Panc1 (cell line): Measurements from ENCODE around the gene ANP32B. TPM values are rescaled to one million over a fixed set of nuclear protein-coding genes. Genes with fewer than 3 reads are reported as not detected.
"Not testable (repeated sequence)": the region's sequence is repeated elsewhere in the genome, so short reads cannot be mapped to it uniquely, and the experiment has no call there.

Experiments used
- ATAC-seq: fragments of 200-7000 bp; cut with Tn5 transposase; 2 replicates; pipeline ENCODE4 v1.9.1; 2020; ENCODE audit warnings: mild to moderate bottlenecking, moderate library complexity
- BruUV-seq: library from RNA; stranded (reverse); fragments of 400-500 nt; replicated peaks from 2 replicates; lab custom pipeline; 2021; lab: Mats Ljungman, UMichigan
- CTCF ChIA-PET: fragments of 300-600 bp; sonication (Branson Sonifier 250); formaldehyde crosslinking; loops from one replicate; lab custom pipeline; 2022; ENCODE audit warnings: antibody characterized with exemption; lab: Charles Lee
- POLR2A ChIA-PET: fragments of 300-600 bp; sonication (Branson Sonifier 250); formaldehyde crosslinking; loops from one replicate; lab custom pipeline; 2022; ENCODE audit warnings: antibody characterized with exemption; lab: Charles Lee
- DNase-seq: peaks from one replicate; pipeline ENCODE4 v3.0.0-alpha.2; 2010; ENCODE audit warnings: low read depth, low spot score
- H3K27ac ChIP-seq: 2 replicates; pipeline ENCODE4 v1.5.1; 2011; ENCODE audit warnings: mild to moderate bottlenecking, low read length, inconsistent platforms
- H3K27me3 ChIP-seq: fragments of 200-500 bp; sonication (Bioruptor generic); 2 replicates; pipeline ENCODE4 v1.6.0; 2014; ENCODE audit warnings: low read length, inconsistent platforms; ENCODE audit not compliant: control insufficient read depth, insufficient read depth
- H3K36me3 ChIP-seq: fragments of 200-500 bp; sonication (Bioruptor generic); 2 replicates; pipeline ENCODE4 v1.5.1; 2014; ENCODE audit warnings: inconsistent platforms, mild to moderate bottlenecking, low read length, moderate library complexity; ENCODE audit not compliant: control insufficient read depth, insufficient read depth
- H3K4me1 ChIP-seq: 2 replicates; pipeline ENCODE4 v1.5.1; 2011; ENCODE audit warnings: inconsistent platforms, mild to moderate bottlenecking, low read length, moderate library complexity; ENCODE audit not compliant: control insufficient read depth, insufficient read depth
- H3K4me3 ChIP-seq, 2 experiments: 2 replicates each; pipeline ENCODE4 v1.5.1; 2011 to 2012; ENCODE audit warnings: low read depth in 2 of 2, low read length in 2 of 2, mild to moderate bottlenecking in 2 of 2, inconsistent platforms in 1 of 2, moderate library complexity in 1 of 2
- H3K9me3 ChIP-seq: fragments of 200-500 bp; sonication (Bioruptor generic); 2 replicates; pipeline ENCODE4 v1.5.1; 2014; ENCODE audit warnings: low read depth, mild to moderate bottlenecking, inconsistent platforms, low read length, moderate library complexity; ENCODE audit not compliant: control insufficient read depth, insufficient read depth
- POLR2AphosphoS5 ChIP-seq: IDR thresholded peaks from 2 replicates; pipeline ENCODE4 v1.6.1; 2012; ENCODE audit warnings: mild to moderate bottlenecking, low read depth, low read length, moderate library complexity
- SIN3A ChIP-seq: IDR thresholded peaks from 2 replicates; pipeline ENCODE4 v1.6.1; 2012; ENCODE audit warnings: low read depth, mild to moderate bottlenecking, low read length, moderate library complexity, borderline replicate concordance; ENCODE audit not compliant: insufficient read depth
- TCF7L2 ChIP-seq: IDR thresholded peaks from 2 replicates; pipeline ENCODE4 v1.6.1; 2011; ENCODE audit warnings: mild to moderate bottlenecking, low read depth, low read length, inconsistent platforms
- in situ Hi-C: cut with HindIII; loops from 2 replicates; pipeline ENCODE4 v1.10.0; 2016; ENCODE audit warnings: low sequenced_read_pairs, low pct_unique_long_range_greater_than_20kb
- intact Hi-C: fragments of 100-400 bp; cut with micrococcal nuclease; formaldehyde crosslinking; loops from one replicate; pipeline ENCODE4 v1.10.0; 2022; ENCODE audit not compliant: unreplicated experiment
- total RNA-seq: library from RNA; stranded (reverse); gene quantifications from one replicate; pipeline ENCODE4 v1.2.1, GENCODE V29; 2021; ENCODE audit not compliant: unreplicated experiment
- TF ChIP-seq, protein P1 (sequence below): fragments of 450-650 bp; IDR thresholded peaks from 2 replicates; pipeline ENCODE4 v1.5.1; 2017; ENCODE audit warnings: mild to moderate bottlenecking
- TF ChIP-seq, protein P2 (sequence below), 2 experiments: IDR thresholded peaks; 2 replicates each; pipeline ENCODE4 v1.6.1; 2011 to 2012; ENCODE audit warnings: low read depth in 2 of 2, control low read depth in 1 of 2, low read length in 1 of 2, mild to moderate bottlenecking in 1 of 2, moderate library complexity in 1 of 2; ENCODE audit not compliant: insufficient read depth in 1 of 2

ANP32B gene
- total RNA-seq, 1 experiment from 2014 or later: 109 TPM

DNA sequence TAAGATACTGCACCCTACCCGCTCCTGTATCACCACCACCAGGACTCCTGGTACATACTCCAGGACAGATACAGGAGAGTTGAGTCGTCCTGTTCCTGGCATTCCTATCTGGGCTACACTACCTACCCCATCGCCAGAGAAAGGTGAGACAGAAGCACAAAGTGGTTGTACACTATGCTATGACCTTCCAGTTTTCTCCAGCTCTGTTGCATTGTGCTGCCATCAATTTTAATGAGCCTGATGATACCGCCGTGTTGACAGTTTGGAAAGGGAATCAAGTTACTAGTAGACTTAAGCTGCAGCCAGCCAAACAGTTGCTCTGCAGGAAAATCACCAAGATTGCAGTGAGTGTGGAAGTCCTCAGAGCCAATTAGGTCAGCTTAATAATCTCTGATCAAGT lies 35.2 kb downstream of the ANP32B start:
- Histone ChIP-seq H3K27me3 (no peaks in the 10 kb centered on the region), H3K9me3 (no peaks in the 10 kb centered on the region), H3K4me3 (no peak overlapping the region), H3K36me3 (peaks cover 16% of the 10 kb centered on the region), H3K4me1 (no peaks in the 10 kb centered on the region), H3K27ac (no peak overlapping the region)
- TF ChIP-seq TCF7L2: no peak
- intact Hi-C loops (no loop called here), in situ Hi-C loops (no loop called here)
- DNase-seq (no peak), ATAC-seq (no peak)
- BruUV-seq: no TSS peak
- ChIA-PET CTCF (no interaction called here), POLR2A (no interaction called here)

DNA sequence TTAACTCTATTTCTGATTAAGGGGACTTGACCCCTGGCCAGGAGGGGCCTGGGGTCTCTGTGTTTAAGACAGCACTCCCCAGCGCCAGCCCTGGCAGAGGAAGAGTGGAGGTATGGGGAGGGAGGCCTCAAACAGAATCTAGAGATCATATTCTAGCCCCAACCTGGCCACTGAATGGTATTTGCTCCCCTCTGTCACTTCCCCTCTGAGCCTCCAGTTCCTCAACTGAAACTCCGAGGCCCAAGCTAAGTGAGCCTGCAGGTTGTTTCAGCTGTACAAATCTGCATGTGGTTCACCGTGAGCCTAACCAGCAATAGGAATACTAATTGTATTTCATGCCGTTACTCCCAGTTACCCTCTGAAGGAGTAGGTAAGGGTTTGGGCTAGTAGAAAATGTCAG lies 36.0 kb downstream of the ANP32B start:
- no peaks in the 10 kb centered on the region for H3K9me3 ChIP-seq
- H3K4me3 ChIP-seq: no peak overlapping the region
- in situ Hi-C loops: no loop called here
- BruUV-seq: no TSS peak
- peaks cover 16% of the 10 kb centered on the region for H3K36me3 ChIP-seq
- intact Hi-C loops: no loop called here
- TF ChIP-seq POLR2AphosphoS5 (no peak), SIN3A (no peak), TCF7L2 (no peak)
- TF ChIP-seq, protein P1, sequence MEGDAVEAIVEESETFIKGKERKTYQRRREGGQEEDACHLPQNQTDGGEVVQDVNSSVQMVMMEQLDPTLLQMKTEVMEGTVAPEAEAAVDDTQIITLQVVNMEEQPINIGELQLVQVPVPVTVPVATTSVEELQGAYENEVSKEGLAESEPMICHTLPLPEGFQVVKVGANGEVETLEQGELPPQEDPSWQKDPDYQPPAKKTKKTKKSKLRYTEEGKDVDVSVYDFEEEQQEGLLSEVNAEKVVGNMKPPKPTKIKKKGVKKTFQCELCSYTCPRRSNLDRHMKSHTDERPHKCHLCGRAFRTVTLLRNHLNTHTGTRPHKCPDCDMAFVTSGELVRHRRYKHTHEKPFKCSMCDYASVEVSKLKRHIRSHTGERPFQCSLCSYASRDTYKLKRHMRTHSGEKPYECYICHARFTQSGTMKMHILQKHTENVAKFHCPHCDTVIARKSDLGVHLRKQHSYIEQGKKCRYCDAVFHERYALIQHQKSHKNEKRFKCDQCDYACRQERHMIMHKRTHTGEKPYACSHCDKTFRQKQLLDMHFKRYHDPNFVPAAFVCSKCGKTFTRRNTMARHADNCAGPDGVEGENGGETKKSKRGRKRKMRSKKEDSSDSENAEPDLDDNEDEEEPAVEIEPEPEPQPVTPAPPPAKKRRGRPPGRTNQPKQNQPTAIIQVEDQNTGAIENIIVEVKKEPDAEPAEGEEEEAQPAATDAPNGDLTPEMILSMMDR: no peak
- TF ChIP-seq, protein P2, sequence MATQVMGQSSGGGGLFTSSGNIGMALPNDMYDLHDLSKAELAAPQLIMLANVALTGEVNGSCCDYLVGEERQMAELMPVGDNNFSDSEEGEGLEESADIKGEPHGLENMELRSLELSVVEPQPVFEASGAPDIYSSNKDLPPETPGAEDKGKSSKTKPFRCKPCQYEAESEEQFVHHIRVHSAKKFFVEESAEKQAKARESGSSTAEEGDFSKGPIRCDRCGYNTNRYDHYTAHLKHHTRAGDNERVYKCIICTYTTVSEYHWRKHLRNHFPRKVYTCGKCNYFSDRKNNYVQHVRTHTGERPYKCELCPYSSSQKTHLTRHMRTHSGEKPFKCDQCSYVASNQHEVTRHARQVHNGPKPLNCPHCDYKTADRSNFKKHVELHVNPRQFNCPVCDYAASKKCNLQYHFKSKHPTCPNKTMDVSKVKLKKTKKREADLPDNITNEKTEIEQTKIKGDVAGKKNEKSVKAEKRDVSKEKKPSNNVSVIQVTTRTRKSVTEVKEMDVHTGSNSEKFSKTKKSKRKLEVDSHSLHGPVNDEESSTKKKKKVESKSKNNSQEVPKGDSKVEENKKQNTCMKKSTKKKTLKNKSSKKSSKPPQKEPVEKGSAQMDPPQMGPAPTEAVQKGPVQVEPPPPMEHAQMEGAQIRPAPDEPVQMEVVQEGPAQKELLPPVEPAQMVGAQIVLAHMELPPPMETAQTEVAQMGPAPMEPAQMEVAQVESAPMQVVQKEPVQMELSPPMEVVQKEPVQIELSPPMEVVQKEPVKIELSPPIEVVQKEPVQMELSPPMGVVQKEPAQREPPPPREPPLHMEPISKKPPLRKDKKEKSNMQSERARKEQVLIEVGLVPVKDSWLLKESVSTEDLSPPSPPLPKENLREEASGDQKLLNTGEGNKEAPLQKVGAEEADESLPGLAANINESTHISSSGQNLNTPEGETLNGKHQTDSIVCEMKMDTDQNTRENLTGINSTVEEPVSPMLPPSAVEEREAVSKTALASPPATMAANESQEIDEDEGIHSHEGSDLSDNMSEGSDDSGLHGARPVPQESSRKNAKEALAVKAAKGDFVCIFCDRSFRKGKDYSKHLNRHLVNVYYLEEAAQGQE (IDR thresholded peaks at IDR 0.05; ENCODE audit: insufficient read depth in 1 of 2, low read depth in 2 of 2, low read length in 1 of 2): no peak
- ATAC-seq (no peak), DNase-seq (no peak)
- no peak overlapping the region for H3K27ac ChIP-seq
- H3K27me3 ChIP-seq: no peaks in the 10 kb centered on the region
- CTCF ChIA-PET: interaction anchor here (0.6 kb wide), 1 partner anchor 32 kb away, joined by 3 read pairs; no protein-coding TSS in a partner anchor
- POLR2A ChIA-PET: no interaction called here
- no peaks in the 10 kb centered on the region for H3K4me1 ChIP-seq

DNA sequence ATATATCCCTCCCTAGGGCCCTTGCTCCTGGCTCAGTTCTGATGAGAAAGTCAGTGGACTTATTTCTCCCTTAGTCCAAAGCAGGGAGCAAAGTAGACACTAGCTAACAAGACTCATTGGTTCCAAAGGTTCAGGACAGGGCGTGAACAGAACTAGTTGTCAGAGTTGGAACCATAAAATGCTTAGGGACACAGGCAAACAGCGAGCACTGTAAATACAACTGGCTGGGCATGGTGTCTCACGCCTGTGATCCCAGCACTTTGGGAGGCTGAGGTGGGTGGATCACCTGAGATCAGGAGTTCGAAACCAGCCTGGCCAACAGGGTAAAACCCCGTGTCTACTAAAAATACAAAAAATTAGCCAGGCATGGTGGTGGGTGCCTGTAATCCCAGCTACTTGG lies 36.7 kb downstream of the ANP32B start:
- ATAC-seq, CTCF ChIA-PET, H3K4me3 ChIP-seq, in situ Hi-C loops, H3K27me3 ChIP-seq, H3K4me1 ChIP-seq, intact Hi-C loops, H3K27ac ChIP-seq, H3K9me3 ChIP-seq, BruUV-seq, POLR2A ChIA-PET, DNase-seq: not testable (repeated sequence)
- H3K36me3 ChIP-seq: peaks cover 14% of the 10 kb centered on the region
